Tibial nerve (tissue), 4 donors: ENCODE measurements around the gene MED31. TPM values are rescaled to one million over a fixed set of nuclear protein-coding genes. Genes with fewer than 3 reads are reported as not detected.

Experiments used
- DNase-seq, 2 donors: peaks; one replicate each; pipeline ENCODE4 v3.0.0-alpha.2; 2019; ENCODE audit warnings: low spot score in 2 of 2
- H3K27ac ChIP-seq, 4 donors: fragments of 200-600 bp; sonication (generic) in 3 of 4; one replicate each; pipeline ENCODE4 v1.5.1; 2017 to 2019; ENCODE audit warnings: mild to moderate bottlenecking in 1 of 4
- H3K27me3 ChIP-seq, 2 donors: fragments of 200-600 bp; sonication (generic) in 1 of 2; one replicate each; pipeline versions ENCODE4 v1.5.1 to v1.6.0; 2017 to 2019
- H3K36me3 ChIP-seq, 3 donors: fragments of 200-600 bp; sonication (generic); one replicate each; pipeline ENCODE4 v1.5.1; 2018 to 2019
- H3K4me1 ChIP-seq, 4 donors: fragments of 200-600 bp; sonication (generic) in 3 of 4; one replicate each; pipeline ENCODE4 v1.5.1; 2017 to 2019
- H3K4me3 ChIP-seq, 4 donors: fragments of 200-600 bp; sonication (generic) in 3 of 4; one replicate each; pipeline ENCODE4 v1.5.1; 2017 to 2019; ENCODE audit warnings: mild to moderate bottlenecking in 1 of 4, moderate library complexity in 1 of 4
- H3K9me3 ChIP-seq, 4 donors: fragments of 200-600 bp; sonication (generic) in 3 of 4; one replicate each; pipeline ENCODE4 v1.5.1; 2017 to 2019
- EP300 ChIP-seq, 2 donors: sonication (generic); formaldehyde crosslinking; IDR thresholded peaks; one replicate each; pipeline ENCODE4 v1.6.1; 2017; ENCODE audit warnings: antibody characterized with exemption in 2 of 2, mild to moderate bottlenecking in 1 of 2
- POLR2A ChIP-seq, 2 donors: fragments of 450-650 bp; IDR thresholded peaks; one replicate each; pipeline ENCODE4 v1.6.1; 2017; ENCODE audit warnings: antibody characterized with exemption in 2 of 2, mild to moderate bottlenecking in 2 of 2, moderate library complexity in 2 of 2
- WGBS, 2 donors: methylation state at CpG; one replicate each; pipeline ENCODE4 v1.1.5; 2018; 5-methylcytosine and 5-hydroxymethylcytosine counted together
- total RNA-seq, 4 donors: library from RNA; depleted of rRNA; stranded (reverse); fragments of >200 nt; gene quantifications; one replicate each; pipeline ENCODE4 v1.1.0, GENCODE V29; 2016
- TF ChIP-seq, protein P1 (sequence below), 5 experiments: fragments of 200-600 bp in 3 of 5; fragments of 450-650 bp in 2 of 5; sonication (generic) in 3 of 5; IDR thresholded peaks; one replicate each; pipeline ENCODE4 v1.5.1; 2016 to 2019; ENCODE audit warnings: antibody characterized with exemption in 5 of 5, mild to moderate bottlenecking in 3 of 5, moderate library complexity in 2 of 5

MED31 gene
- total RNA-seq, 4 donors from 2014 or later: 4.5 to 12.6 (median 6.6) TPM

DNA sequence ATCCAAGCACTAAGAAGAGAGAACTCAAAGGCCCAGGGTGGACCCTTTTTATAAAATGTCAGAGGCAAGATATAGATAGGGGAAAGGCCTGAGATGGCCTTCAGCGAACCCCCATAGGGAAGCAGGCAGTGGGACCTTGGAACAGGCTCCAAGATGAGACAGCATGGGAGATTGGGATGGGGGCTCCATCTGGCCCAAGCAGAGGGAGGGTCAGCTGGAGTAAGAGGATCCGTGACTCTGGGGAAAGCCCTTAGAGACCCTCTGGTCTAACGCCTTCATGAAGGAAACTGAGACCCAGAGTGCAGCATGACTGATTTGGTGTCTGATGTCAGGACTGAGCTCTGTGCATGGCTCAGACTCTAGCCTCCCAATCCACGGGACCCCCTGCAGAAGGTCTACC, 30.9 kb upstream of the MED31 start:
- H3K27me3 ChIP-seq: peaks cover 0 to 15% of the 10 kb centered on the region in 2 donors
- no peak overlapping the region for H3K4me3 ChIP-seq
- WGBS, 2 donors: 82 to 86% methylated on average over 4 of the region's 4 CpGs
- H3K36me3 ChIP-seq: no peaks in the 10 kb centered on the region
- TF ChIP-seq, protein P1, sequence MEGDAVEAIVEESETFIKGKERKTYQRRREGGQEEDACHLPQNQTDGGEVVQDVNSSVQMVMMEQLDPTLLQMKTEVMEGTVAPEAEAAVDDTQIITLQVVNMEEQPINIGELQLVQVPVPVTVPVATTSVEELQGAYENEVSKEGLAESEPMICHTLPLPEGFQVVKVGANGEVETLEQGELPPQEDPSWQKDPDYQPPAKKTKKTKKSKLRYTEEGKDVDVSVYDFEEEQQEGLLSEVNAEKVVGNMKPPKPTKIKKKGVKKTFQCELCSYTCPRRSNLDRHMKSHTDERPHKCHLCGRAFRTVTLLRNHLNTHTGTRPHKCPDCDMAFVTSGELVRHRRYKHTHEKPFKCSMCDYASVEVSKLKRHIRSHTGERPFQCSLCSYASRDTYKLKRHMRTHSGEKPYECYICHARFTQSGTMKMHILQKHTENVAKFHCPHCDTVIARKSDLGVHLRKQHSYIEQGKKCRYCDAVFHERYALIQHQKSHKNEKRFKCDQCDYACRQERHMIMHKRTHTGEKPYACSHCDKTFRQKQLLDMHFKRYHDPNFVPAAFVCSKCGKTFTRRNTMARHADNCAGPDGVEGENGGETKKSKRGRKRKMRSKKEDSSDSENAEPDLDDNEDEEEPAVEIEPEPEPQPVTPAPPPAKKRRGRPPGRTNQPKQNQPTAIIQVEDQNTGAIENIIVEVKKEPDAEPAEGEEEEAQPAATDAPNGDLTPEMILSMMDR (IDR thresholded peaks at IDR 0.05): no peak
- no peak for TF ChIP-seq EP300 (IDR thresholded peaks at IDR 0.05)
- no peak overlapping the region for H3K27ac ChIP-seq
- no peaks in the 10 kb centered on the region for H3K9me3 ChIP-seq
- no peak for DNase-seq
- H3K4me1 ChIP-seq: no peaks in the 10 kb centered on the region

DNA sequence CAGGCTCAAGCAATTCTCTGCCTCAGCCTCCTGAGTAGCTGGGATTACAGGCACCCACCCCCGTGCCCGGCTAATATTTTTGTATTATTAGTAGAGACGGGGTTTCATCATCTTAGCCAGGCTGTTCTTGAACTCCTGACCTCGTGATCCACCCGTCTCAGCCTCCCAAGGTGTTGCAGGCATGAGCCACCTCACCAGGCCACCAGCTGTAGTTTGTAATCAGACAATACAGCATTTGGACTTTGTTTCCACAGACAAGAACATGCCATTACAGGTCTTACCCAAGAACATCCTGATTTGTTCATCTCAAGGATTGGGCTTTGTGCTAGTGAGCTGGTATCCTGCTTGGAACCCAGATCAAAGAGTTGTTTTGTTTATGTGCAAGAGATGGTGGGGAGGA, 30.3 kb upstream of the MED31 start:
- H3K27me3 ChIP-seq: peaks cover 0 to 22% of the 10 kb centered on the region in 2 donors
- TF ChIP-seq, protein P1 (IDR thresholded peaks at IDR 0.05): no peak
- no peak for TF ChIP-seq EP300 (IDR thresholded peaks at IDR 0.05)
- no peak for TF ChIP-seq POLR2A (IDR thresholded peaks at IDR 0.05)
- WGBS, 2 donors: 72 to 81% methylated on average over 5 of the region's 5 CpGs
- no peak overlapping the region for H3K27ac ChIP-seq
- H3K4me1 ChIP-seq: no peaks in the 10 kb centered on the region
- no peaks in the 10 kb centered on the region for H3K9me3 ChIP-seq
- H3K4me3 ChIP-seq: no peak overlapping the region
- H3K36me3 ChIP-seq: no peaks in the 10 kb centered on the region
- no peak for DNase-seq

DNA sequence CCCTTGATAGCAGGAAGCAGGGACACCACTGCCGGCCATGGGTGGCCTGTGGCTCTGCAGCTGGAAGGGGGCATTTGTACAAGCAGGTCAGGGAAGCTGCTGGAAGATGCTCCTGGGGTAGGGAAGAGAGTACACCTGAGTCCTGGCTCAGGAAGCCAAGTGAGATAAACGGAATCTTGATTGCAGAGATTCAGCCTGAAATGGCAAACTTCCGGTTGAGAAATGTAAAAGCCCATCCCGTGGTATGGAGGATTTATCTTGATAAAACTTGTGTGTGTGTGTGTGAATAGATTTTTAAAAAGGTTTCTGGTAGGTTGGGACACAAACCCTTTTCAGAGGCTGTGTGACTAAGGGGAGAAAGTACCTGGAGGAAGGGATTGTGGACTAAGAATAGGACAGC, 29.8 kb upstream of the MED31 start:
- H3K27ac ChIP-seq: no peak overlapping the region
- TF ChIP-seq EP300 (IDR thresholded peaks at IDR 0.05) (no peak), POLR2A (IDR thresholded peaks at IDR 0.05) (no peak)
- TF ChIP-seq, protein P1 (IDR thresholded peaks at IDR 0.05): no peak
- peaks cover 0 to 22% of the 10 kb centered on the region in 2 donors for H3K27me3 ChIP-seq
- WGBS, 2 donors: 69 to 75% methylated on average over 4 of the region's 4 CpGs
- no peak overlapping the region for H3K4me3 ChIP-seq
- no peaks in the 10 kb centered on the region for H3K4me1 ChIP-seq
- DNase-seq: no peak
- no peaks in the 10 kb centered on the region for H3K36me3 ChIP-seq
- no peaks in the 10 kb centered on the region for H3K9me3 ChIP-seq

DNA sequence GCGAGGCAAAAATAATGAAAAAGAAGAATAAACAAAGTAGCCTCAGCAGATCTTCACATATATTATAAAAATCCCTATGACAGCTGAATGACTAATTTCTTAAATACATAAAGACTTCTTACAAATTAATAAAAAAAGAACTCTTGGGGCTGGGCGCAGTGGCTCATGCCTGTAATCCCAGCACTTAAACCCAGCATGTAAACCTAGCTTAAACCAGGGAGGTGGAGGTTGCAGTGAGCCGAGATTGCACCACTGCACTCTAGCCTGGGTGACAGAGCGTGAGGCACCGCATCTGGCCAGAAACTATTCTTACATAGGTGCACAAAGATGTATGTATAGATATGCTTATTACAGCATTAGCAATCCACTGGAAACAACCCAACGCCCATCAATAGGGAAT, 27.8 kb upstream of the MED31 start:
- no peak for TF ChIP-seq POLR2A (IDR thresholded peaks at IDR 0.05)
- TF ChIP-seq EP300 (IDR thresholded peaks at IDR 0.05): no peak
- TF ChIP-seq, protein P1 (IDR thresholded peaks at IDR 0.05): no peak
- Histone ChIP-seq H3K27ac (no peak overlapping the region), H3K4me1 (no peaks in the 10 kb centered on the region), H3K27me3 (peaks cover 0 to 22% of the 10 kb centered on the region in 2 donors), H3K9me3 (no peaks in the 10 kb centered on the region), H3K36me3 (no peaks in the 10 kb centered on the region), H3K4me3 (no peak overlapping the region)
- no peak for DNase-seq
- 75 to 76% methylated on average over 6 of the region's 6 CpGs for WGBS, 2 donors

DNA sequence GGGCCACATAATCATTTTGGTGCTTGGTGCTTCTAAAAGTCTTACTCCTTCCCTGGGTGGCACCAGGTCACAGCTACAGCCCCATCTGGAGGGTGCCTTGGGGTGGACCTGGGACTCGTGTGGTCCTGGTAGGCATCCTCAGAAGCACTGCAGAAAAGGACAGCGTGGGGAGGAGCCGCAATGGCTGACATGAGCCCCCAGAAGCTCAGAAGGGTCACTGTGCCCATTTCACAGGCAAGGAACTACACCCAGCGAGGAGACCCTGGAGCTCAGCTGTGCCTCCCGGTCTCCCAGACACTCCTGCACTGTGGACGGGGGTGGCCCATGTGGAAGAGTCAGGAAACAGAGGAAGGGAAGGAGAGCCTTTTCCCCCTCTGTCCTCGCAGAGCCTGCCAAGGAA, 26.5 kb upstream of the MED31 start:
- H3K4me3 ChIP-seq: no peak overlapping the region
- no peaks in the 10 kb centered on the region for H3K4me1 ChIP-seq
- H3K27me3 ChIP-seq: peaks cover 0 to 22% of the 10 kb centered on the region in 2 donors
- H3K36me3 ChIP-seq: no peaks in the 10 kb centered on the region
- H3K9me3 ChIP-seq: no peaks in the 10 kb centered on the region
- 71 to 74% methylated on average over 7 of the region's 7 CpGs for WGBS, 2 donors
- H3K27ac ChIP-seq: no peak overlapping the region
- no peak for DNase-seq
- TF ChIP-seq, protein P1 (IDR thresholded peaks at IDR 0.05): no peak
- no peak for TF ChIP-seq POLR2A (IDR thresholded peaks at IDR 0.05)
- no peak for TF ChIP-seq EP300 (IDR thresholded peaks at IDR 0.05)
